Prostate gland (tissue), 2 donors: ENCODE measurements around the gene FAM180A.

Experiments
- CTCF ChIP-seq, 4 experiments: fragments of 200-600 bp in 2 of 4; fragments of 450-650 bp in 2 of 4; sonication (generic) in 2 of 4; IDR thresholded peaks; 1 replicate in 3 of 4; 2 replicates in 1 of 4; pipeline ENCODE4 v1.5.1; 2016 to 2019; ENCODE audit warnings: antibody characterized with exemption in 4 of 4, mild to moderate bottlenecking in 2 of 4, moderate library complexity in 2 of 4
- POLR2A ChIP-seq: fragments of 450-650 bp; IDR thresholded peaks from one replicate; pipeline ENCODE4 v1.6.1; 2016; ENCODE audit warnings: antibody characterized with exemption, mild to moderate bottlenecking

GRCh38 chr7:135682191-135682590 lies 66.4 kb downstream of the FAM180A start:
- TF ChIP-seq CTCF (IDR thresholded peaks at IDR 0.05): no peak
- no peak for TF ChIP-seq POLR2A
